ENCODE results near the gene CYP4X1.
"Not testable (repeated sequence)": the region's sequence is repeated elsewhere in the genome, so short reads cannot be mapped to it uniquely, and the experiment has no call there.

The CYP4X1 gene

GRCh38 chr1:47030170-47030805 lies 6.8 kb downstream of the CYP4X1 start:
- Mint-ChIP-seq H3K27me3 (peaks cover 16% of the 10 kb centered on the region), H3K4me3 (no peak overlapping the region), H3K9me3 (ENCODE audit: low read depth) (no peaks in the 10 kb centered on the region), H3K36me3 (no peaks in the 10 kb centered on the region), H3K27ac (no peak overlapping the region), H3K4me1 (ENCODE audit: low read depth) (no peaks in the 10 kb centered on the region)

DNA sequence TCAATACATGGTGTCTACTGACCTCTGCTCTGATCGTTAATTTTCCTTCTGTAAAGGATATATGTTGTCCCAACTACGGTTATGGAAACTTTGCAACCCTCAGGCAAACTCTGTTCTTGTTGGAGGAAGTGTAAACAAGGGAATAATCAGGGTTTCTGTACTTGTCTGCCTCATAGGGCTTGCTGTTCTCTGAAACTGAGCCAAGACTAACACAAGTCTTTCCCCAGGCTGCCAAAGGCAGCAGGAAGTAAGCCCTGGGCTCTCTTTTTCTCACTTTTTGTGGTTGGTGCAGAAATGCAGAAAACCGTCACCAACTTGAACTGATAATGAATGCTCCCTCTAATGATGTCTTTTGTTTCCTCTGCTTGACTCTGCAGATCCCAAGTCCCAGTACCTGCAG lies 7.6 kb downstream of the CYP4X1 start:
- Mint-ChIP-seq H3K27ac (no peak overlapping the region), H3K27me3 (peaks cover 11% of the 10 kb centered on the region), H3K36me3 (no peaks in the 10 kb centered on the region), H3K9me3 (ENCODE audit: low read depth) (no peaks in the 10 kb centered on the region), H3K4me3 (no peak overlapping the region), H3K4me1 (ENCODE audit: low read depth) (no peaks in the 10 kb centered on the region)

GRCh38 chr1:47031585-47031984 lies 8.1 kb downstream of the CYP4X1 start:
- Mint-ChIP-seq H3K27me3 (peaks cover 11% of the 10 kb centered on the region), H3K9me3 (ENCODE audit: low read depth) (no peaks in the 10 kb centered on the region), H3K4me1 (ENCODE audit: low read depth) (no peaks in the 10 kb centered on the region), H3K4me3 (no peak overlapping the region), H3K27ac (no peak overlapping the region), H3K36me3 (no peaks in the 10 kb centered on the region)

DNA sequence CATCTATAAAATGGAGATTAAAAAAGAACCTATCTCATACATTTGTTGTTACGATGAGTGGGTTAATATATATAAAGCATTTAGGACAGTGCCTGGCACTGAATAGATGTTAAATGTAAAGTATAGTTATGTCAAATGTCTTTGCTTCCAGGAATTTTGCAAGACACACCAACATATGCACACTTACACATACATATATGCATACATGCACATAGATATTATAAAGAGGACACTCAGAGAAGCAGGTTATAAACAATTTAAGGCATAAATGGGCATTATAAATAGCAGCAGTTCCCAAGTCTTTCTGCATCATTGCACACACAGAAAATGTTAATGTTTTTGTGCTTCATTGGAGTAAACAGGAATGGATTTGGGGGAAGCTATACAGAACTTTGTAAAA lies 13.3 kb downstream of the CYP4X1 start:
- H3K4me1 Mint-ChIP-seq (ENCODE audit: low read depth), result no peaks in the 10 kb centered on the region
- no peak overlapping the region for H3K27ac Mint-ChIP-seq
- peaks cover 2% of the 10 kb centered on the region for H3K27me3 Mint-ChIP-seq
- H3K4me3 Mint-ChIP-seq, result no peak overlapping the region
- no peaks in the 10 kb centered on the region for H3K36me3 Mint-ChIP-seq
- no peaks in the 10 kb centered on the region for H3K9me3 Mint-ChIP-seq (ENCODE audit: low read depth)

DNA sequence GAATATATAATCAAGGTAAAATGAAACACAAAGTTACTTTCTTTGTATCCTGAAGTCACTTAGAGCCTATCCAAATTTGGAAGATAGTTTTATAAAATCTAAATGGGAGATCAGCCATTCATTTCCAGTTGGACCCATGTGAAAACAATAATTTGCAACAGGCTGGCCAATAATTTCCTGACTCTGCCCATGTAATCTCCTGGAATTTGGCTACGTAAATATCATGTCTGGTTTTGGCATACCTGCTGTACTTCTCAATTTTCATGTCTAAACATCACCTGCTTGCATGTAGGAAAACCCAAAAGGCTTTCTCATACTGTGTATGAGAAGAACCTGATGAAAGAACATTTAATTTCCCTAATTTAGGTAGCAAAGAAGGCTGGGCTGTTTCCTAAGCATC lies 35.9 kb downstream of the CYP4X1 start:
- Mint-ChIP-seq H3K4me1 (ENCODE audit: low read depth) (peaks cover 6% of the 10 kb centered on the region), H3K27me3 (peaks cover 28% of the 10 kb centered on the region), H3K36me3 (peaks cover 2% of the 10 kb centered on the region), H3K9me3 (ENCODE audit: low read depth) (no peaks in the 10 kb centered on the region), H3K4me3 (no peak overlapping the region), H3K27ac (no peak overlapping the region)

DNA sequence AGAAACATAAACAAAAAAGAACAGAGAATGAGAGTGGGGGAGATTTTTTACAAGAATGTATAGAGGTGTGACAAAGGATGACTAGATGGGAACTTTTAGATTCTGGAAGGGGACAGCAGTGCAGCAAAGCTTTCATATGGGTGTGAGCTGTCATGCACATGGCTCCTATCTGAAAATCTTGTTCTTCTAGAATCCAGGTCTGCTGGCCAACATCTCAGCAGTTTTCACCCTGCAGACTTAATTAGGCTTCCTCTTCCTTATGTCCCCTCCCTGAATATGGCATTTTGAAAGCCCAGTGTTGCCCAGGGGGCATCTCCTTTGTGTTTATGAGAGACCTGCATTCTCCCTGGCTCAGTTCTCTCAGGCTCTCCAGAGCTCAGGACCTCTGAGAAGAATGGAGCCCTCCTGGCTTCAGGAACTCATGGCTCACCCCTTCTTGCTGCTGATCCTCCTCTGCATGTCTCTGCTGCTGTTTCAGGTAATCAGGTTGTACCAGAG lies 43.7 kb downstream of the CYP4X1 start, which contains the start of gene CYP4Z1:
Gene CYP4Z1, plus strand, starts transcription at position 135 of the 498 bp plus-strand sequence. Its CDS starts 260 bp downstream, at position 395.
- Mint-ChIP-seq H3K27ac (no peak within 1 kb of the TSS), H3K9me3 (ENCODE audit: low read depth) (no peaks in the 10 kb centered on the region), H3K27me3 (peaks cover 20% of the 10 kb centered on the region), H3K4me3 (no peak within 1 kb of the TSS), H3K4me1 (ENCODE audit: low read depth) (no peaks in the 10 kb centered on the region), H3K36me3 (no peaks in the 10 kb centered on the region)

- H3K27me3 Mint-ChIP-seq, result peaks cover 14% of the 10 kb centered on the region
- not testable (repeated sequence) for H3K4me1 Mint-ChIP-seq (ENCODE audit: low read depth); H3K36me3 Mint-ChIP-seq; H3K27ac Mint-ChIP-seq; H3K9me3 Mint-ChIP-seq (ENCODE audit: low read depth); H3K4me3 Mint-ChIP-seq
Measured at GRCh38 chr1:47069080-47069479, 45.6 kb downstream of the CYP4X1 start.

DNA sequence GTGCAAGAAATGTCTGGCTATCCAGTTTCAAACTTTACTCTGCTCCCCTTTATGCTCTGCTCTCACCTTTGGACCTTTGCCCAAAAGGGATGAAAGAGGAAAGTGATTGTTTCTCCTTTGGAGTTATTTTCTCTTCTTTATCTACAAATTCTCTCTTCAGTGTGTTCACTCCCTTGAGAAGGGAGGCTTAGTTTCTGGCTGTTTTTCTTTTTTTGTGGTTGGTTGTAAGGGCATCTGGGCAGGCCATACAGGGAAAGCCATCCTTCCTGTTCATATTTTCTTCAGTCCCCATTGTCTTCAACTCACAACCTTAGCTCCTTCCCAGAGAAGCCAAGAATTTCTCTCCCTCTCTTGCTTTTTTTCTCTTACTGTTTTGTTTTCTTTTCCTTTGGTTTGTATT lies 46.0 kb downstream of the CYP4X1 start:
- not testable (repeated sequence) for H3K4me3 Mint-ChIP-seq; H3K36me3 Mint-ChIP-seq; H3K27ac Mint-ChIP-seq; H3K4me1 Mint-ChIP-seq (ENCODE audit: low read depth); H3K9me3 Mint-ChIP-seq (ENCODE audit: low read depth)
- peaks cover 14% of the 10 kb centered on the region for H3K27me3 Mint-ChIP-seq

GRCh38 chr1:47089356-47089755 lies 65.9 kb downstream of the CYP4X1 start:
- not testable (repeated sequence) for H3K27ac Mint-ChIP-seq; H3K36me3 Mint-ChIP-seq; H3K9me3 Mint-ChIP-seq (ENCODE audit: low read depth); H3K4me1 Mint-ChIP-seq (ENCODE audit: low read depth); H3K4me3 Mint-ChIP-seq; H3K27me3 Mint-ChIP-seq

- not testable (repeated sequence) for H3K36me3 Mint-ChIP-seq; H3K9me3 Mint-ChIP-seq (ENCODE audit: low read depth); H3K4me1 Mint-ChIP-seq (ENCODE audit: low read depth); H3K27ac Mint-ChIP-seq; H3K4me3 Mint-ChIP-seq; H3K27me3 Mint-ChIP-seq
Measured at GRCh38 chr1:47091476-47091875, 68.0 kb downstream of the CYP4X1 start.
